ENCODE results near the gene CALML3. TPM values are rescaled to one million over a fixed set of nuclear protein-coding genes. Genes with fewer than 3 reads are reported as not detected.

CALML3 gene
- total and polyA plus RNA-seq, 2 of the 8 experiments (the other 6 are each of a cell fraction or from before 2014, with no cell fraction given), result not detected

DNA sequence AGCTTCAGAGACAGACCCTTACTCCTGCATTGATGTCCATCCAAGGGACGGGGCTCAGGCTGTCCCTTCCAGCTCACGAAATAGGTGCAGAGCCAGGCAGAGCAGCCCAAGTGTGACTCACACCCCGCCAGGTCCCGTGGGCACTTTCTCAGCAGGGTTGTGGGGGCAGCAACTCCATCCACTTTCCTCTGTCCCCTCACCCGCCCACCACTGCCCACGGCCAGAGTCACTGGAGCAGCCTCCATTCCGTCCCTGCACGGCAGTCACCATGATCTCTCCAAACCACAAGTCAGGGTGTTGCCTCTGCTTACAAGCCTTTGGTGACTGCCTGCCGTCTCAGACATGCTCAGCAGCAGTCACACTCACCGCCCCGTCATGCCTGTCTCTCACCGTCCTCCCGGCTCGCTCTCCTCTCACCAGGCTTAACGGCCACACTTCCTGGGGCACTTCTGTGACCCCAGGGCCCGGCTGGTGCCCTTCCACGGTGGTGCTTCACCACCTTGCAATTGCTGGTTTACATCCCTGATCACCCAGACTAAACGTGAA lies 39.3 kb downstream of the CALML3 start:
- CTCF ChIA-PET (ENCODE audit: partially characterized antibody), result interaction anchor here (0.6 to 1.6 kb wide), 3 partner anchors 10 to 59 kb away, joined by 3 to 8 read pairs (median 3); no protein-coding TSS in a partner anchor
- Histone ChIP-seq H3K9ac (replicated peaks in 1 of 4; ENCODE audit: extremely low read depth in 1 of 4, low read depth in 3 of 4, low read length in 3 of 4) (no peak overlapping the region), H3K4me2 (ENCODE audit: insufficient read depth in 1 of 2, low read depth in 2 of 2, low read length in 2 of 2) (no peak overlapping the region), H2AFZ (ENCODE audit: low read length) (peak overlapping the region; percentile 11; the same call in 1 of the 2 replicates), H2BK5ac (ENCODE audit: low read depth, low read length) (peak overlapping the region; percentile 49), H3K18ac (ENCODE audit: extremely low read depth, low read length) (no peak overlapping the region; the same call in 1 of the 2 replicates), H3K4me3 (ENCODE audit: extremely low read depth in 1 of 4, insufficient read depth in 2 of 4, low read depth in 3 of 4, low read length in 4 of 4) (no peak overlapping the region), H2AK5ac (ENCODE audit: low read depth, low read length) (0 out of 2 replicates have a peak overlapping the region, but pooled peaks have one; percentile 30), H2BK20ac (ENCODE audit: low read length) (peak overlapping the region; percentile 80; the same call in 1 of the 2 replicates), H2BK12ac (ENCODE audit: low read depth, low read length) (0 out of 2 replicates have a peak overlapping the region, but pooled peaks have one; percentile 68), H3K23ac (ENCODE audit: insufficient read length) (no peak overlapping the region), H3K79me2 (ENCODE audit: control insufficient read depth in 1 of 2, insufficient read depth in 2 of 2, low read length in 2 of 2) (no peaks in the 10 kb centered on the region), H2BK15ac (ENCODE audit: low read length) (0 out of 2 replicates have a peak overlapping the region, but pooled peaks have one; percentile 31), H3K27ac (ENCODE audit: low read depth, low read length) (no peak overlapping the region), H3K4ac (replicated peaks; ENCODE audit: insufficient read length, low read depth, low read length) (no peak overlapping the region), H3K14ac (ENCODE audit: insufficient read length) (no peak overlapping the region), H4K20me1 (replicated peaks in 1 of 2; ENCODE audit: control insufficient read depth in 1 of 2, insufficient read depth in 2 of 2, low read length in 2 of 2) (no peaks in the 10 kb centered on the region), H3K56ac (replicated peaks; ENCODE audit: insufficient read length, low read depth, low read length) (no peak overlapping the region), H3K23me2 (ENCODE audit: low read depth, low read length) (peaks cover 2% of the 10 kb centered on the region; the same call in 1 of the 2 replicates), H4K5ac (ENCODE audit: insufficient read length, low read depth, low read length) (no peak overlapping the region), H3K4me1 (replicated peaks in 1 of 4; ENCODE audit: control insufficient read depth in 3 of 4, insufficient read depth in 4 of 4, low read length in 3 of 4) (no peaks in the 10 kb centered on the region; a peak in 1 of 7 replicates), H3K27me3 (replicated peaks in 1 of 4; ENCODE audit: control insufficient read depth in 3 of 4, extremely low read depth in 1 of 4, insufficient read depth in 3 of 4, low read length in 3 of 4) (no peaks in the 10 kb centered on the region), H4K8ac (ENCODE audit: extremely low read depth, insufficient read depth, low read length) (no peak overlapping the region), H4K91ac (replicated peaks; ENCODE audit: insufficient read length, low read length) (no peak overlapping the region), H3K79me1 (ENCODE audit: low read depth, low read length) (no peaks in the 10 kb centered on the region), H2BK120ac (replicated peaks; ENCODE audit: low read depth, low read length) (no peak overlapping the region), H3K36me3 (ENCODE audit: control insufficient read depth in 2 of 4, insufficient read depth in 4 of 4, low read length in 3 of 4) (no peaks in the 10 kb centered on the region), H3K9me3 (ENCODE audit: insufficient read depth in 2 of 2, low read depth in 1 of 2, low read length in 1 of 2) (no peaks in the 10 kb centered on the region)
- FAIRE-seq (no peak), DNase-seq (ENCODE audit: low read depth in 1 of 2, low spot score in 2 of 2) (no peak)
- WGBS, 2 experiments (ENCODE audit: extremely low coverage in 1 of 2, insufficient coverage in 1 of 2, insufficient read length in 1 of 2, insufficient replicate concordance in 2 of 2, low coverage in 1 of 2, low lambda C conversion rate in 2 of 2, missing lambda C conversion rate in 1 of 2), result 85% methylated on average over 15 of the region's 18 CpGs; no CpG with 5 or more reads in 1 of the 2 experiments
- POLR2A ChIA-PET (ENCODE audit: partially characterized antibody), result interaction anchor here (1.4 kb wide), 1 partner anchor 12 kb away, joined by 3 read pairs; no protein-coding TSS in a partner anchor
- TF ChIP-seq CTBP2 (IDR thresholded peaks at IDR 0.05; ENCODE audit: borderline replicate concordance, insufficient read depth, insufficient read length, low read length) (no peak), TAF1 (IDR thresholded peaks at IDR 0.05; ENCODE audit: low read depth, low read length) (no peak), JUN (IDR thresholded peaks at IDR 0.05; ENCODE audit: low read depth, low read length) (no peak)

All from H1 (cell line).